ENCODE data around the gene UBR4. TPM values are rescaled to one million over a fixed set of nuclear protein-coding genes. Genes with fewer than 3 reads are reported as not detected.
A peak's percentile ranks its signal among the peaks of the same experiment; 100 is the strongest.

UBR4 gene
- total RNA-seq, 1 experiment from 2014 or later, result 126 TPM

GRCh38 chr1:19055001-19055400 lies 155.1 kb downstream of the UBR4 start:
- intact Hi-C loops (cut with micrococcal nuclease; ENCODE audit: unreplicated experiment), result no loop called here
- Histone ChIP-seq H3K27ac (ENCODE audit: low read length) (no peak overlapping the region), H3K36me3 (ENCODE audit: control insufficient read depth, insufficient read depth, low read length) (no peaks in the 10 kb centered on the region), H3K4me3 (ENCODE audit: low read depth in 2 of 2, low read length in 2 of 2) (no peak overlapping the region), H3K4me1 (ENCODE audit: control insufficient read depth, insufficient read depth, low read length) (peaks cover 24% of the 10 kb centered on the region), H3K27me3 (ENCODE audit: control insufficient read depth, insufficient read depth, low read length) (no peaks in the 10 kb centered on the region), H3K9me3 (ENCODE audit: control insufficient read depth, insufficient read depth, low read depth, low read length) (no peaks in the 10 kb centered on the region)
- in situ Hi-C loops (cut with HindIII; ENCODE audit: low pct_unique_long_range_greater_than_20kb, low sequenced_read_pairs), result no loop called here
- ChIA-PET POLR2A (no interaction called here), CTCF (no interaction called here)
- TF ChIP-seq TCF7L2 (IDR thresholded peaks at IDR 0.05; ENCODE audit: low read depth, low read length) (no peak), POLR2AphosphoS5 (IDR thresholded peaks at IDR 0.05; ENCODE audit: low read depth, low read length) (no peak), REST (IDR thresholded peaks at IDR 0.05; ENCODE audit: insufficient read depth in 1 of 2, low read depth in 2 of 2, low read length in 1 of 2) (no peak), CTCF (IDR thresholded peaks at IDR 0.05) (no peak), SIN3A (IDR thresholded peaks at IDR 0.05; ENCODE audit: borderline replicate concordance, insufficient read depth, low read depth, low read length) (no peak)
- ATAC-seq (no peak), DNase-seq (ENCODE audit: low read depth, low spot score) (no peak)
- BruUV-seq (replicated peaks), result no TSS peak

GRCh38 chr1:19054216-19054615 lies 155.8 kb downstream of the UBR4 start:
- H3K36me3 ChIP-seq (ENCODE audit: control insufficient read depth, insufficient read depth, low read length), result no peaks in the 10 kb centered on the region
- ChIA-PET POLR2A (no interaction called here), CTCF (no interaction called here)
- DNase-seq (ENCODE audit: low read depth, low spot score) (no peak), ATAC-seq (no peak)
- intact Hi-C loops (cut with micrococcal nuclease; ENCODE audit: unreplicated experiment) (no loop called here), in situ Hi-C loops (cut with HindIII; ENCODE audit: low pct_unique_long_range_greater_than_20kb, low sequenced_read_pairs) (no loop called here)
- no peaks in the 10 kb centered on the region for H3K27me3 ChIP-seq (ENCODE audit: control insufficient read depth, insufficient read depth, low read length)
- peaks cover 24% of the 10 kb centered on the region for H3K4me1 ChIP-seq (ENCODE audit: control insufficient read depth, insufficient read depth, low read length)
- TF ChIP-seq TCF7L2 (IDR thresholded peaks at IDR 0.05; ENCODE audit: low read depth, low read length) (no peak), CTCF (IDR thresholded peaks at IDR 0.05) (no peak), SIN3A (IDR thresholded peaks at IDR 0.05; ENCODE audit: borderline replicate concordance, insufficient read depth, low read depth, low read length) (no peak), REST (IDR thresholded peaks at IDR 0.05; ENCODE audit: insufficient read depth in 1 of 2, low read depth in 2 of 2, low read length in 1 of 2) (no peak), POLR2AphosphoS5 (IDR thresholded peaks at IDR 0.05; ENCODE audit: low read depth, low read length) (no peak)
- BruUV-seq (replicated peaks), result no TSS peak
- no peaks in the 10 kb centered on the region for H3K9me3 ChIP-seq (ENCODE audit: control insufficient read depth, insufficient read depth, low read depth, low read length)
- H3K4me3 ChIP-seq (ENCODE audit: low read depth in 2 of 2, low read length in 2 of 2), result no peak overlapping the region
- 0 out of 2 replicates have a peak overlapping the region, but pooled peaks have one; percentile 8 for H3K27ac ChIP-seq (ENCODE audit: low read length)

All from Panc1 (cell line).